Measurements from ENCODE around the gene FZD10. TPM values are rescaled to one million over a fixed set of nuclear protein-coding genes. Genes with fewer than 3 reads are reported as not detected.

The FZD10 gene, protein sequence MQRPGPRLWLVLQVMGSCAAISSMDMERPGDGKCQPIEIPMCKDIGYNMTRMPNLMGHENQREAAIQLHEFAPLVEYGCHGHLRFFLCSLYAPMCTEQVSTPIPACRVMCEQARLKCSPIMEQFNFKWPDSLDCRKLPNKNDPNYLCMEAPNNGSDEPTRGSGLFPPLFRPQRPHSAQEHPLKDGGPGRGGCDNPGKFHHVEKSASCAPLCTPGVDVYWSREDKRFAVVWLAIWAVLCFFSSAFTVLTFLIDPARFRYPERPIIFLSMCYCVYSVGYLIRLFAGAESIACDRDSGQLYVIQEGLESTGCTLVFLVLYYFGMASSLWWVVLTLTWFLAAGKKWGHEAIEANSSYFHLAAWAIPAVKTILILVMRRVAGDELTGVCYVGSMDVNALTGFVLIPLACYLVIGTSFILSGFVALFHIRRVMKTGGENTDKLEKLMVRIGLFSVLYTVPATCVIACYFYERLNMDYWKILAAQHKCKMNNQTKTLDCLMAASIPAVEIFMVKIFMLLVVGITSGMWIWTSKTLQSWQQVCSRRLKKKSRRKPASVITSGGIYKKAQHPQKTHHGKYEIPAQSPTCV
- 1.5 TPM for total RNA-seq

DNA sequence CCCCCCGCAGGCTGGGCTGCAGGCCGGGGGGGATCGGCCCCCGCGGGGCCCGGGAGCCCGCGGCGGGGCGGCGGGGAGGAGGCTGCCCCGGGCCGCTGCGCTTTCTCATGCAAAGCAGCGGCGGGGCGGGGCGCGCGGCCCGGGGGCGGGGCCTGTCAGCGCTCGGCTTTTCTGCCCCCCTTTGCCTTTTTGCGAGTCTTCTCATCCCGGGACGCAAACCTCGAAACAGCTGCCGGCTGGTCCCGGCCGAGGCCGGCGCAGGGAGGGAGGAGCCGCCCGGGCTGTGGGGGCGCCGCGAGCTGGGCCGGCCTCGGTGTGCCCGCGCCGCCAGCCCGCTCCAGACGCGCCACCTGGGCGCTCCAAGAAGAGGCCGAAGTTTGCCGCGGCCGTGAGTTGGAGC lies at the start of gene FZD10:
Gene FZD10 (plus strand): TSS at position 198 of the 400 bp plus-strand sequence. CDS start 479 bp downstream, outside the sequence.
- ATAC-seq, result peak; percentile 71
- DNase-seq (ENCODE audit: low spot score), result peak; percentile 82
- intact Hi-C loops (cut with DNase I), result no loop called here

DNA sequence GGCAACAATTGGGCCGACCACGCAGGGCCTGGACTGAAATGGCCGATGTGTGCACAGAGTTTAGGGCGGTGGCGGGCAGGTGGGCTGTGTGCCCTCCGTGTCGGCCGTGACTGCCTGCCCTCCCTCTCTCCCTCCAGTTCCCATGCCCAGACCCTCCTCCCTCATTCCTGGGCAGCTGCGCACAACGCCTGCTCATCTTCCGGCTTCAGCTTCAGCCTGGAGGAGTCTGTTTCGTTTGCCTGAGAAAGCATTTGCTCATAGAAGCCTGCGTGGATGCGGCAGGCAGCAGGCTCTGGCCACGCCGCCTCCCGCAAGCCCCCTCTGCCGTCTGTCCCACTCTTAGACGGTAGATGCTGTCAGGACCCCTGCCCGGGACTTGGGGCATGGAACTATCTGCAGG lies 47.3 kb upstream of the FZD10 start:
- ATAC-seq (no peak), DNase-seq (ENCODE audit: low spot score) (no peak)
- intact Hi-C loops (cut with DNase I), result no loop called here

DNA sequence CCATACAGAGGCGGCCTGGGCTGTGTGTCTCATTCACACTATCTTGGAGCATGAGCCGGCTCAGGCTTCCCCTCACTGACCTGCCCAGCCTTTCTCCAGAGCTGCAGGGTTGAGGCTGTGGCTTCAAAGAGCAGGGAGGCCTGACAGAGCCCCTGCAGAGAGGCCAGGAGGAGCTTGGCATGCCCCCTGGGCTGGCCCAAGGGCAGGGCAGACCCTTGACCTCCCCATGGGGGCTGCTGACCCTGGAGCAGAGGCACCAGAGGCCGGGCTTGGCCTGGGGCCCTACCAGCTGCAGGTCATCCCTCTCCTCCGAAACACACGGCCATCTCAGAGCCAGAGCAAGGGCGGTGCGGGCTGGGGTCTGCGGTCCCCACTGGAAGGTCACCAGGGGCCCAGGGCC lies 46.6 kb upstream of the FZD10 start:
- no peak for DNase-seq (ENCODE audit: low spot score)
- intact Hi-C loops (cut with DNase I), result no loop called here
- no peak for ATAC-seq

DNA sequence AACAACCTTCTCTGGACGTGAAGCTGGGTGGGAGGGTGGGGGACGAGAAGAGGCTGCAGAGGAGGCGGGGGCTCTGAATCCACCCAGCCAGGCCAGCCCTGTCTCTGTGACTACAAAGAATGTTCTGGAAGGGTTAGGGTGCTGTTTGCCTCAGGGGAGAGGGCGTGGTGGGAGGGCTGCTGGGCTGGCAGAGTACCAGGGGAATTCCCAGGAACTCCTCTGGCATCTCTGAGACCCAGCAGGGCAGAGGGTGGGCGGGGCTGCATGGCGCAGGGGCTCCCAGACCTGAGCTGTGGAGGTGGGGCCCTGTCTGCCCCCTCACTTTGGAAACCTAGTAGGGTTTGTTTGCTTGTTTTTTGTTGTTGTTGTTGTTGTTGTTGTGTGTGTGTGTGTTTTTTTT lies 45.5 kb upstream of the FZD10 start:
- no peak for ATAC-seq
- intact Hi-C loops (cut with DNase I), result no loop called here
- no peak for DNase-seq (ENCODE audit: low spot score)

DNA sequence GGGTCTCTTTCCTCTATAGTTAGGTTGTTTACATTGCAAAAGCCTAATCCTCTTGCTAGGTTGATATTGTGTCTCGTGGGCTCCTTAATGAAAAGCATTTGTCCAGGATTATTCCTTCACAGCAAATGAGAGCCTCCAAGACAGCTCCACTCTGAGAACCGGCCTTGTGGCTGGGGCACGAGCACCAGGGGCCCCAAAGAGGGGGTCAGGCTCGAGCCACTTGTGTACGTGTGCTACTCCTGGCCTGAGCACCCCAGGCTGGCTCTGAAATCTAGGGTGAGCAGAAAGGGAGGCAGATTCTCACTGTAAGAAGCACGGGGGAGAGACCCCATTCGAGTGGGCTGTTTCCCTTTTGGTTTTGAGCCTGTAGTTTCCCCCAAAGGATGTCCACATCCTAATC lies 45.0 kb upstream of the FZD10 start:
- no peak for DNase-seq (ENCODE audit: low spot score)
- intact Hi-C loops (cut with DNase I), result no loop called here

DNA sequence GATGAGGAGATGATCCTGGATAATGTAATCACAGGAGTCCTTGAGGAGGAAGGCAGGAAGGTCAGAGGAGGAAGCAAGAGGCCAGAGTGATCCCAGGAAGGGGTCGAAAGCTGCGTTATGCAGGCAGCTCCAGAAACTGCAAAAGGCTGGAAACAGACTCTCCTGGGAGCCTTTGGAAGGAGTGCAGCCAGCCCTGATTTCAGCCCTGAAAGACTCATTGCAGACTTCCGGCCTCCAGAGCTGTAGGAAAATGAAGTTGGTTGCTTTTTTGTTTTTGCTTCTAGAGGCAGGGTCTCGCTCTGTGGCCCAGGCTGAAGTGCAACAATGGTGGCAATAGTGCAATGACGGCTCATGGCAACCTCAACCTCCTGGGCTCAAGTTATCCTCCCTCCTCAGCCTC lies 44.6 kb upstream of the FZD10 start:
- intact Hi-C loops (cut with DNase I), result no loop called here
- ATAC-seq, result no peak
- no peak for DNase-seq (ENCODE audit: low spot score)

More for the DNA sequence above, 45.0 kb upstream of the FZD10 start:
- ATAC-seq, result no peak

DNA sequence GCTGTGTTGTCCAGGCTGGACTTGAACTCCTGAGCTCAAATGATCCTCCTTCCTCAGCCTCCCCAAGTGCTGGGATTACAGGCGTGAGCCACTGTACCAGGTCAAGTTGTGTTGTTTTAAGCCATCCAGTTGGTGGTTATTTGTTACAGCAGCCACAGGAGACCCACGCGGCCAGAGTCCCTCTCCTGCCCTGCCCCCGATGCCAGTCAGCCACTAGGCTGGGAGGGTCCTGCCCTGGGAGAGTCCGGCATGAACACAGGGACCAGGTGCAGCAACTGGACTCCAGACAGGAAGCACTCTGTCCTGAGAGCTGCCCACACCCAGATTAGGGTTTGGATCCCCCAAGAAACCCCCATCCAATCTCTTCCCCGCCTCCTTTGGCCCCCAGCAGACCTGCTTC lies 44.1 kb upstream of the FZD10 start:
- intact Hi-C loops (cut with DNase I), result no loop called here
- no peak for DNase-seq (ENCODE audit: low spot score)

DNA sequence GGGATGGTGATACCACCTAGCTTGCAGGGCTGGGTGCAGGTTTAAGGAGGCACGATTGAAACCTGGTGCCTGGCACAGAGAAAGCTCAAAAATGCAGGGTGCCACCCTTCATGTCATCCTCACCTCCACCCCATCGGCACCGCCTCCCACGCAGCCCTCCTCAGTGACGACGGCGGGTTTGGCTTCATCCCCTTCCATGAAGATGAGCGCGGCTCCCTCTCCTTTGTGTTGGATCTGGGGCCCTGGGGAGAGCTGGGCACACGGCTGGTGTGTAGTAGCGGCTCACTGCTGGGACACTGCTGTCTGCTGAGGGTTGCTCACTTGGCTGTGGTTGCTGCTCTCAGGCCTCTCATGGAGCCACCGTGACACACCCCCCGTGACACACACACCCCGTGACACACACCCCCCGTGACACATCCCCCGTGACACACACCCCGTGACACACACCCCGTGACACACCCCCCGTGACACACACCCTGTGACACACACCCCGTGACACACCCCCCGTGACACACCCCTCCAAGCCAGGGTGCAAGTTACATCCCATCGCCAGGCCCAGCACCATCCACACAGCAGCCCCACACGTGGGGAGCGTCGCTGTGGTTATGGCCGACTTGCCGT lies 42.9 kb upstream of the FZD10 start:
- intact Hi-C loops (cut with DNase I), result no loop called here
- DNase-seq (ENCODE audit: low spot score), result no peak
- ATAC-seq, result no peak

More for the DNA sequence above, 44.1 kb upstream of the FZD10 start:
- ATAC-seq, result no peak

DNA sequence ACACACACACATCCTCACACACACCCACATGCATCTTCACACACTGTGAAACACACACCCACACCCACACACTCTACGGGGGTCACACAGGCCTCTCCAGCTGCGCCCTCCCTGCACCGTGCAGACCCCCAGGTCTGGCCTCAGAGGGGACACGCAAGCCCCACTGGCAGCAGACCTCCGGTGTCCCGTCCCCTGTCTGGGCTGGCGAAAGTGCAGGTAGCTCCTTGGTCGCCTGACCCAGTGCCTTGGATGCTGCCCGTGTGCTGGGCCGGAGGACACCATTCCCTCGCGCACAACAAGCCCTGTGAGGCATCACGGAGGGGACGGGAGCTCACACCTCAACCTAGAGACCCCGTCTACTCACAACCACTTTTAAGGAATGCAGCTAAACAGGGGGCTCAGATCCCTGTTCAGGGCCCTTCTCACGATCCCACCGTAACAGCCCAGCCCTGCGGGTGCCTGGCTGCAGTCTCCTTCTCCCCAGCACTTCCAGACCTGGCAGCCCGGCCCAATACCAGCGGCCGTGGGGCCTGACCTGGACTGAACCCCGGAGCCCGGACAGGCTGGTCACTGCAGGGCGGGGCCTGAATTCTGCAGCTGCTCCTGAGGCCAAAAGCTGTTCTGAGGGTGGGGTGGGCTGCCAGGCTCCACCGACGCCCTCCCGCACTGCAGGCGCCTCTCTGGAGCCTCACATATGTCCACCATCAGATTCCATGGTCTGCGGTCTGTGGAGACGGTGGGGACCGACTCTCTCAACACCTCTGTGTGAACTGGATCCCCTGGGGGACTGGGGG lies 42.1 kb upstream of the FZD10 start:
- DNase-seq (ENCODE audit: low spot score) (no peak), ATAC-seq (no peak)
- intact Hi-C loops (cut with DNase I), result no loop called here

DNA sequence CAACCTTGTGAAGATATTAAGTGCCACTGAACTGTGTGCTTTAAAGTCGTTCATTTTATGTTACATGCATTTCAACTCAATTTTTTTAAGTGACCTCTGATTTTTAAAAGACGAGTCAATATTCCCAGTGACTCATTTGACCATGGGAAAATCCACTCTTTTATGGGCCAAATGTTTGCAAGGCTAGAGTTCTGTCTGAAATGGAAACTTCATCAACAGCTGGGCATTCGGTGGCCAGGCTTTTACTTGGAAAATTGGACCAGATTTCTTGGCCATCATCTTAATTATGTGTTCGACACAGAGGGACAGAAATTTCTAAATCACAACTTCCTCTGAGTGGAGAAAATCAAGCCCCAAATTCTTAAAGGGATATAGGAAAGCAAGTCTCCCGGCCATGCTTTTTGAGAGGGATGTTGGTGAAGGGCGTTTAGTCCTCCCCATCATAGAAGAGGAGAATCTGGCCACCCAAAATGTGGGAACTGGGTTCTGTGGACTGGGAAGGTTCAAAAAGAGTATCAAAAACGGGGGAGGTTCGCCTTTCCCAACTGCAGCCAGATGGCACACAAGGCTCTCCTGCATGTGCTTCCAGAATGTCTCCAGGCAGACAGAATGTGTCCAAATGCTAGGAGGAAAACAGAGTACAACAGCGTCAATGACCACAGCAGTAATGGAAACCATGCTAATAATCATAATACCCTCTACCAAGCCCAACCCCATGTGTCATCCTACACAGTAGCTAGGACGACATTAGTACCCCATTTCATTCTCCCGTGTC lies 40.9 kb upstream of the FZD10 start:
- ATAC-seq, result peak; percentile 26

DNA sequence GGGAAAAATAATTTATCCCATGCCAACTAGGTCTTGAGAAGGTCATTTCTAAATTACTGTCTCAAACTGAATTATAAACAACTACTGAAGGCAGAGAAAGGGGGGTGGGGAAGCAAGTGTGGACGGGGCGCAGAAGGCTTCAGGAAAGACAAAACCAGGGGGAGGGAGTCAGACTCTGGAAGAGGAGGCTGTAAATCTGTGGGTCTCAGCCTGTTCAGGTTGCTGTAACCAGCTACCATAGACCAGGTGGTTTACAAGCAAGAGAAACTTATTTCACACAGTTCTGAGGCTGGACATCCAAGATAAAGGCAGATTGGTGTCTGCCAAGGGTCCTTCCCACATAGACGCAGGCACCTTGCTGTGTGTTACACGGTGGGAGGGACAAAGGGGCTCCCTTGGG lies 39.9 kb upstream of the FZD10 start:
- intact Hi-C loops (cut with DNase I), result no loop called here
- DNase-seq (ENCODE audit: low spot score), result no peak
- ATAC-seq, result no peak

More for the DNA sequence above, 40.9 kb upstream of the FZD10 start:
- intact Hi-C loops (cut with DNase I), result no loop called here
- no peak for DNase-seq (ENCODE audit: low spot score)

DNA sequence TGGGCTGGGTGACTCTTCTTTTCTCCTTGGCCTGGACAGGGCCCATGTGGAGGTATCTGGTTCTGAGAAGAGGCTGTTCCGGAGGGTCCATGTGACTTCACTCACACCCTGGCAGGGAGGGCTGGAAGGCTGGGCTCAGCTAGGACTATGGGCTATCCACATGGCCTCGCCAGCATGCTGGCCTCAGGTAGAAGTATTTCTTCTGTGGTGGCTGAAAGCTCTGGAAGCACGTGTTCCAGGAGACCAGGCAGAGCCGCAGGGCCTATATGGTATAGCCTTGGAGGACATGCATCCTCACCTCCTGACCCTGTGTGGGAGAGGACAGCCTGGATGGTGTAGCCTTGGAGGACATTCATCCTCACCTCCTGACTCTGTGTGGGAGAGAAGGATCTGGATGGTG lies 38.2 kb upstream of the FZD10 start:
- no peak for ATAC-seq
- intact Hi-C loops (cut with DNase I), result no loop called here
- DNase-seq (ENCODE audit: low spot score), result no peak

DNA sequence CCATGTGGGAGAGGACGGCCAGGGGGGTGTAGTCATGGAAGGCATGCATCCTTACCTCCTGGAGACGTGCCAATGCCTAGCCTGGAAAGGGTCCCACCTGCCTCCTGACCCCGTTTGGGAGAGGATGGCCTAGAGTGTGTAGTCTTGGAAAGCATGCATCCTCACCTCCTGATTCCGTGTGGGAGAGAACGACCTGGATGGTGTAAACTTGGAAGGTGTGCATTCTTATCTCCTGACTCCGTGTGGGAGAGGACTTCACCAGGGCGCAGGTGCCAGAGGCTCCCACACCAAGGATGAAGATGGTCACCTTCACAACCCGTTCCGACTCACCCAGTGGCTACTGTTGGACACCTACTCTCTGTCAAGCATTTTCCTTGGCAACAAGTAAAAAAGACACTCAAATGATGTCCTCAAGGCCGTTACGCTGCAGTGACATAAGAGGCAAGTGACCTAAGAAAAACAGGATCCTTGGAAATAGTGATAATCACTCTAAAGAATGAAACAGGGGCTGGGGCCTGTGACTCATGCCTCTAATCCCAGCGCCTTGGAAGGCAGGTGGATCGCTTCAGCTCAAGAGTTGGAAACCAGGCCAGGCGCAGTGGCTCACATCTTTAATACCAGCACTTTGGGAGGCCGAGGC lies 37.5 kb upstream of the FZD10 start:
- no peak for ATAC-seq
- intact Hi-C loops (cut with DNase I), result no loop called here
- no peak for DNase-seq (ENCODE audit: low spot score)

DNA sequence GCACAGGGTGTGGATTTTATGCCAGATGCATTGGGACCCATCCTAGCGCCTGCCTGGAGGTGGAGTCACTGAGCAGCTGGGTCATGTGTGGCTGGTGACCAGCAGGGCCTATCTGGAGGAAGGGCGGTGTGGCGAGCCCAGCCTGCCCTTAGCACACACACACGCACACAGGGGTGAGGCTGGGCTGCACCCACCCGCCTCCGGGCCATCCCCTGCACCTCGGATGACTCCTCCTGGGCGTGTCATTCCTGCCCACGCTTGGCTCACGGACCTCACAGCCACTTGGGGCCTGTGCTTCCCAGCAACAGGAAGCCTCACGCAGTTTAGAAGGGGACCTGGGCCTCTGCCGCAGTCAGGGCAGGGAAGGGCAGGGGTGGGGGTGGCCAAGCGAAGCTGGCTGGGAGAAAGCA lies 36.2 kb upstream of the FZD10 start:
- DNase-seq (ENCODE audit: low spot score), result peak; percentile 72
- intact Hi-C loops (cut with DNase I), result no loop called here
- ATAC-seq, result peak; percentile 52

DNA sequence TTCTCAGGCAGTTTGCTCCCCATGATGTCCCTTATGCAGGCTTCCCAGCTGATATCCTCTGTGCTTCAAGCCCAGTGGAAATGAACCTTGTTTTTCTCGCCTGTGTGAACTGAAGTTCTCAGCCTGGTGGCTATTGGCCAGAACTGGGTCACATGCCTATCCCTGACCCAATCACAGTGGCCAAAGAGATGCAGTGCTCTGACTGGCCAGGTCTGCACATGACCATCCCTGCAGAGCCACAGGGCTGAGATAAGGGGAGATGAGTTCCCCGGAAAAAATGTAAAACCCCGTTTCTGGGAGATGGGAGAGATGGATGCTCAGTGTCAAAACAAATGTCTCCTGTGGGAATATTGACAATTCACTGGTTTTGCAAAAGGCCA lies 34.7 kb upstream of the FZD10 start:
- intact Hi-C loops (cut with DNase I), result no loop called here
- ATAC-seq (peak; percentile 92), DNase-seq (ENCODE audit: low spot score) (no peak)

DNA sequence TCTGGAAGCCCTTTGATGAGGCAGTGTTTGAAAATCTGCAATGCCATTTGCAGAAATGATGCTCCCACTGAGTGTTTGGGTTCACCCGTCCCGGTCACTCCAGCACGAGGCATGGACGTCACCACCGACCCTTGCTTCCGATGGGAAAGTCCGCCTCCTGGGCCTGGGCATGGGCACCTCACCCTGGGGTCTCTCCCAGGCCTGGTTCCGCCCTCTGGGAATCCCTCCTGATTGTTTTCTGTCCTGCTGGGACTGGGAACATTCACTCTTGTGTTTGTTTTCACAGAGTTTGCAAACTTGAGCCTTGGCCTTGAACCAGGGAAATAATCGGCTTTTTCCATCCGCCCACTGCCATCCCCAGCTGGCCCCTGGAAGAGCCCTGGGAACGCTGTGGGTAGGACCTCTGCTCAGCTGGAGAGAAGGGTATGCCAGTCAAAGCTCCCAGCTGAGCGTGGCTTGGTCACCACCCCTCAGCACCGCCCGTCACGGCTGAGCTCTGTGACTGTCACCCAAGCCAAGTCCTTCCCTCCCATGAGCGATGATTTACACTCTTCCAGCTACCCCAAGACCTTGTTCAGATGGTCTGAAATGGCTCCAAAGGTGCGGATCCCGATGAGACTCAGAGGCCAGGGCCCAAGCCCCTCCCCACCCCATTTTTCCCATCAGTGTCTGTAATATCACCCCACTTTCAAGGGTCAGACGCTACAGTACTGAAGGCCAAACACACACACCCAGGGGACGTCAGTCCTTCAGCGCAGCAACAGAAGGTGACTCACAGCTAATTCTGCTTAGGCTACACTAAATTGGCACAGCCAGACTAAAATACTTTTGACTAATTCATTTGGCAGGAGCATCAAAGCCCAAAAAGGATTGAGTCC lies 34.1 kb upstream of the FZD10 start:
- DNase-seq (ENCODE audit: low spot score), result peak; percentile 68
- intact Hi-C loops (cut with DNase I), result no loop called here
- ATAC-seq, result peak; percentile 76
